Body of pancreas (tissue), 4 donors: ENCODE data around the gene PRDM8.

ENCODE experiments used
- CTCF ChIP-seq, 7 experiments: fragments of 450-650 bp in 4 of 7; fragments of 200-600 bp in 3 of 7; sonication (generic) in 3 of 7; IDR thresholded peaks; one replicate each; pipeline ENCODE4 v1.5.1; 2016 to 2019; ENCODE audit warnings: antibody characterized with exemption in 7 of 7
- POLR2A ChIP-seq, 3 donors: fragments of 450-650 bp; IDR thresholded peaks; one replicate each; pipeline ENCODE4 v1.6.1; 2016; ENCODE audit warnings: antibody characterized with exemption in 3 of 3, mild to moderate bottlenecking in 2 of 3

- no peak for TF ChIP-seq CTCF (IDR thresholded peaks at IDR 0.05)
- no peak for TF ChIP-seq POLR2A (IDR thresholded peaks at IDR 0.05)
These were observed 43.3 kb upstream of the PRDM8 start for GRCh38 chr4:80153874-80154544.
